Right lobe of liver (tissue), 6 donors: Measurements from ENCODE around the gene ACSF2. TPM values are rescaled to one million over a fixed set of nuclear protein-coding genes. Genes with fewer than 3 reads are reported as not detected.

Experiments used
- ATAC-seq, 4 donors: fragments of 200-7000 bp; cut with Tn5 transposase; one replicate each; pipeline ENCODE4 v1.9.1; 2020; ENCODE audit warnings: mild to moderate bottlenecking in 4 of 4, moderate library complexity in 4 of 4
- DNase-seq, 3 donors: peaks; one replicate each; pipeline ENCODE4 v3.0.0-alpha.2; 2020
- H3K27ac ChIP-seq, 3 donors: fragments of 200-600 bp; one replicate each; pipeline ENCODE4 v1.8.0; 2022
- H3K27me3 ChIP-seq, 2 donors: fragments of 200-600 bp; one replicate each; pipeline ENCODE4 v1.8.0; 2022
- H3K36me3 ChIP-seq, 4 donors: fragments of 200-600 bp; sonication (generic) in 1 of 4; one replicate each; pipeline versions ENCODE4 v1.5.1 to v1.8.0; 2017 to 2022; ENCODE audit warnings: control low read depth in 1 of 4
- H3K4me1 ChIP-seq, 4 donors: fragments of 200-600 bp; sonication (generic) in 1 of 4; one replicate each; pipeline versions ENCODE4 v1.5.1 to v1.8.0; 2017 to 2022; ENCODE audit warnings: control low read depth in 1 of 4
- H3K4me3 ChIP-seq, 3 donors: fragments of 200-600 bp; one replicate each; pipeline ENCODE4 v1.8.0; 2022
- H3K9me3 ChIP-seq, 4 donors: fragments of 200-600 bp; sonication (generic) in 1 of 4; one replicate each; pipeline versions ENCODE4 v1.5.1 to v1.8.0; 2017 to 2022; ENCODE audit warnings: control low read depth in 1 of 4
- POLR2A ChIP-seq: fragments of 450-650 bp; IDR thresholded peaks from one replicate; pipeline ENCODE4 v1.6.1; 2017; ENCODE audit warnings: antibody characterized with exemption, mild to moderate bottlenecking
- WGBS: methylation state at CpG from one replicate; pipeline ENCODE4 v1.1.6; 2018; ENCODE audit warnings: low coverage, low lambda C conversion rate; ENCODE audit not compliant: insufficient coverage; ENCODE audit errors: missing lambda C conversion rate; 5-methylcytosine and 5-hydroxymethylcytosine counted together
- intact Hi-C, 2 donors: fragments of 100-400 bp; cut with DNase I; formaldehyde crosslinking; loops; one replicate each; pipeline versions ENCODE4 v1.11.2 to v1.14.1; 2022
- total RNA-seq, 6 experiments: library from RNA; depleted of rRNA in 2 of 6; stranded (reverse); fragments of >200 nt in 2 of 6; fragmentation: NEBNext Ultra II Directional in 3 of 6; extraction: Animal tissue kit (Norgen Biotek cat#: 25700) in 3 of 6; gene quantifications; one replicate each; pipeline versions ENCODE4 v1.1.0 to v1.2.4, GENCODE V29; 2016 to 2023
- TF ChIP-seq, protein P1 (sequence below), 4 donors: fragments of 200-600 bp in 3 of 4; fragments of 450-650 bp in 1 of 4; IDR thresholded peaks; one replicate each; pipeline versions ENCODE4 v1.5.1 to v1.8.0; 2016 to 2022; ENCODE audit warnings: antibody characterized with exemption in 4 of 4, mild to moderate bottlenecking in 2 of 4
- donor health status: DM: no; HTN: yes; CAD: no.
- donor health status: DM: no; HTN: no; CAD: no.
- donor health status: DM: no; HTN: no; CAD: no.
- donor health status: DM: no; HTN: yes; CAD: no.
- donor health status: DM: no; HTN: yes; CAD: no.

The ACSF2 gene
- total RNA-seq, 6 experiments from 2014 or later = 25.1 to 60.9 (median 36.9) TPM

DNA sequence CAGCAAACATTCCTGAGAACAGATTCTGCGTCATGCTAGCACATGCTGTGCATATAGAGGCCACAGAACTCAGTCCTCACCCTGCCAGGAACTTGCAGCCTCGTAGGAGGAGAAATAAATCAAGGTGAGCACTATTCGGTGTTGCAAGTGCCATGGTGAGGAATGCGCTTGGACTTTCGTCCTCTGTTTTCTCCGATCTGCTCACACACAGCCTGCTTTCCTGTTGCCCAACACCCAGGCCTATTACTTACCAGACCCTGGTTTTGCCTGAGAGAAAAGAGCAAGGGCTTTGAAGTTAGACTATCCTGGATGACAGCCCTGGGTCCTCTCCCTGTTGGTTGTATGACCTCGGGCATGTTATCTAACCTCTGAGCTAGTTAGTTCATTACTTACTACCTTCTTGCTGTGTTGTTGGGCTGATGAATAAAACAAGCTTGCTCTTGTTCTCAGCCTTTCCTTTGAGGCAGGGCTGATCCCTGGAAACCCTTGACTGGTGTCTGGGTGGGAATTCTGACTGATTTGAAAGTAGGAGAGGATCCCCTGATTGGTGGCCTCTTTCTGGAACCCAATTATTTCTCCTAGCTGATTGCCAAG is 2.9 kb downstream of the ACSF2 start:
- no peak overlapping the region for H3K4me3 ChIP-seq
- WGBS = 36% methylated on average over 7 of the region's 7 CpGs
- intact Hi-C loops = loop anchor here in 1 of 2 donors (5.0 kb wide), 1 partner anchor 48 kb away; the partner anchor contains the start of gene RSAD1
- DNase-seq (peak; percentile 52 to 83 (median 73)), ATAC-seq (peak; percentile 66 to 76 (median 66))
- TF ChIP-seq POLR2A = no peak
- TF ChIP-seq, protein P1, sequence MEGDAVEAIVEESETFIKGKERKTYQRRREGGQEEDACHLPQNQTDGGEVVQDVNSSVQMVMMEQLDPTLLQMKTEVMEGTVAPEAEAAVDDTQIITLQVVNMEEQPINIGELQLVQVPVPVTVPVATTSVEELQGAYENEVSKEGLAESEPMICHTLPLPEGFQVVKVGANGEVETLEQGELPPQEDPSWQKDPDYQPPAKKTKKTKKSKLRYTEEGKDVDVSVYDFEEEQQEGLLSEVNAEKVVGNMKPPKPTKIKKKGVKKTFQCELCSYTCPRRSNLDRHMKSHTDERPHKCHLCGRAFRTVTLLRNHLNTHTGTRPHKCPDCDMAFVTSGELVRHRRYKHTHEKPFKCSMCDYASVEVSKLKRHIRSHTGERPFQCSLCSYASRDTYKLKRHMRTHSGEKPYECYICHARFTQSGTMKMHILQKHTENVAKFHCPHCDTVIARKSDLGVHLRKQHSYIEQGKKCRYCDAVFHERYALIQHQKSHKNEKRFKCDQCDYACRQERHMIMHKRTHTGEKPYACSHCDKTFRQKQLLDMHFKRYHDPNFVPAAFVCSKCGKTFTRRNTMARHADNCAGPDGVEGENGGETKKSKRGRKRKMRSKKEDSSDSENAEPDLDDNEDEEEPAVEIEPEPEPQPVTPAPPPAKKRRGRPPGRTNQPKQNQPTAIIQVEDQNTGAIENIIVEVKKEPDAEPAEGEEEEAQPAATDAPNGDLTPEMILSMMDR (IDR thresholded peaks at IDR 0.05) = no peak
- no peaks in the 10 kb centered on the region for H3K9me3 ChIP-seq
- H3K4me1 ChIP-seq = peaks cover 0 to 33% (median 14%) of the 10 kb centered on the region in 4 donors
- H3K27ac ChIP-seq = peak overlapping the region in 2 of 3 donors; percentile 62 to 71
- no peaks in the 10 kb centered on the region for H3K27me3 ChIP-seq
- H3K36me3 ChIP-seq = no peaks in the 10 kb centered on the region

DNA sequence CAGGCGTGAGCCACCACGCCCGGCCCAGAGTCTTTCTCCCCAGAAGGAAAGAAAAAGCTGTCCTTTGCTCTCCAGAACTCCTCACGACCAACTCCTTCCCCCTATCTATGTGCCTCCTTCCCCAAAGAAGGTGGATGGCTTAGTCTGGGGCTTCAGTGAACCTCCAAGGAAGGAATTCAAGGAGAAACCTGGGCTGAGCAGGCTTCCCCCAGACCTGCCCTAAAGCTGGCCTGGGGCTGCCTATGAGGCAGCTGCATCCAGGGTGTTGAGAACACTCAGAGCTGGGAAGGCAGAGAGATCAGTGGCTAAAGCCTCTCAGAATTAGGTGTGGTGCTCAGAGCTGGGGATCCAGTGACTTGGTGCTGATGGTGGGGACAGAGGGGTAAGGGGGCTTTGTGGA is 3.8 kb downstream of the ACSF2 start:
- peak overlapping the region in 2 of 3 donors; percentile 62 to 71 for H3K27ac ChIP-seq

DNA sequence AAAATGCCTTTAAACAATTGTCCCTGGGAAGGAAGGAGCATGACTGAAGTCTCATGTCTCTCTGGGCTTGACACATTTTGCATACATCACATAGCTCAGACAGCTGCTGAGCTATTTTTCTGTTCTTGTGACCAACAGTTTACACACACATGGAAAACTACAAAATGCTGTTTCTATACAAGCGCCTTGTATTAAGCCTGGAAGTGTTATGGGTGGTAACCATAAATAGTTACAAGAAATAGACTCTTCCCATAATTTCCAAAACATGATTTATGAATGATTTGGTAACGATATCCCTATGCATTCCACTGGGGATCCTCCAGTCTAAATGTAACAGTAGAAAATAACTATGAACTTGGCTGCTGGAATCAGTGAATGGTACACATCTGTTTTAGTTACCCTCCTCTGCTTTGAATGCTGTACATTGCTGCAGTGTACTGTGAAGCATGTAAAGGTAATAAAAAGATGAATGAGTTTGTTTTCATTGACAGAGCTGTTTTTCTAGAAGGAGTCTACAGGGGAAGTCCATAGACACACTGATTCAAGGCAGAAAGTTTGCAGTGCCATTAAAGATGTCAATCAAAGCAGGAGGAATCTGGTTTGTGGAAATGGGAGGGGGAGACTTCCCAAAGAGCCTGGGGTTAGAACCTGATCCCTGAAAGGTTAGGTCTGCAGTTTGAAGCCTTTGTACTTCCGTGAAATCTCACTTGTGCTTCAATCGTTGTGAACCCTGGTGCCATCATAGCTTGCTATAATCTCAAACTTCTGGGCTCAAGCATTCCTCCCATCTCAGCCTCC is 5.0 kb downstream of the ACSF2 start:
- Histone ChIP-seq H3K36me3 (no peaks in the 10 kb centered on the region), H3K4me1 (peaks cover 0 to 29% (median 13%) of the 10 kb centered on the region in 4 donors), H3K9me3 (no peaks in the 10 kb centered on the region), H3K27ac (no peak overlapping the region), H3K4me3 (no peak overlapping the region), H3K27me3 (no peaks in the 10 kb centered on the region)
- TF ChIP-seq POLR2A = no peak
- TF ChIP-seq, protein P1 (IDR thresholded peaks at IDR 0.05) = no peak
- ATAC-seq (no peak), DNase-seq (no peak)
- 90% methylated on average over 2 of the region's 4 CpGs for WGBS
- intact Hi-C loops = no loop called here

More for the DNA sequence above, 3.8 kb downstream of the ACSF2 start:
- no peaks in the 10 kb centered on the region for H3K27me3 ChIP-seq
- intact Hi-C loops = loop anchor here in 1 of 2 donors (5.0 kb wide), 1 partner anchor 48 kb away; the partner anchor contains the start of gene RSAD1
- DNase-seq = no peak
- no peak overlapping the region for H3K4me3 ChIP-seq
- ATAC-seq = no peak
- no peak for TF ChIP-seq POLR2A
- TF ChIP-seq, protein P1 (IDR thresholded peaks at IDR 0.05) = no peak
- no peaks in the 10 kb centered on the region for H3K36me3 ChIP-seq
- peaks cover 0 to 33% (median 14%) of the 10 kb centered on the region in 4 donors for H3K4me1 ChIP-seq
- WGBS = 100% methylated on average over 3 of the region's 4 CpGs
- no peaks in the 10 kb centered on the region for H3K9me3 ChIP-seq

DNA sequence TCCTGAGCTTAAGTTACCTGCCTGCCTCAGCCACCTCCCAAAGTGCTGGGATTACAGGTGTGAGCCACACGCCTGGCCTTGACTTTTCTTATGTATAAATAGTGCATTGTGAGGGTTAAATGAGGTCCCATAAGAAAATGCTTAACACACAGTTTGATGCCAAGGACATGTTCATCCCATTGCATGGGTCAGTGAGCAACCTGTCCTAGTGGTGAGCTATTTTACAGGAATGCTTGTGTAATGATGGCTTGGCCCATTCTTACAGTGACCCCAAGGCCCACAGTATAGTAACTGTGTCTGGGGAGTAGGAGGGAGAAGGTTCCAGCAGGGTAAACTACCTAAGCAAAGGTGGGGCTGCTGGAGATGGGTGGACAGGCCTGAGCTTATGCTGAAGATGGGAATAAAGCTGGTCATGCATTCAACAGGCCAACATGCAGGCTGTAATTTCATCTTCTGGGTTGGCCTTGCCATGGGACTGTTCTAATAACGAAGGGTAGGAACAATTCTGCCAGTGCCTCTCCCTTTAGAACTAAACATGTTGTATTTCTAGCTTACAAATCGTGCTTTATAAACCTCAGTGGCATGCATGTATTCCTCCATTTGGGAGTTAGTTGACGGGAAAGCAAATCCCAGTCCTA is 6.2 kb downstream of the ACSF2 start:
- Histone ChIP-seq H3K9me3 (no peaks in the 10 kb centered on the region), H3K27me3 (no peaks in the 10 kb centered on the region), H3K27ac (no peak overlapping the region), H3K36me3 (no peaks in the 10 kb centered on the region), H3K4me1 (peaks cover 0 to 25% (median 12%) of the 10 kb centered on the region in 4 donors), H3K4me3 (no peak overlapping the region)
- TF ChIP-seq, protein P1 (IDR thresholded peaks at IDR 0.05) = no peak
- no peak for TF ChIP-seq POLR2A
- DNase-seq = no peak
- no peak for ATAC-seq
- intact Hi-C loops = no loop called here
- WGBS = 78% methylated on average over 2 of the region's 4 CpGs
